WTC11 (cell line): ENCODE results near the gene MED8. TPM values are rescaled to one million over a fixed set of nuclear protein-coding genes. Genes with fewer than 3 reads are reported as not detected.

ENCODE experiments used
- ATAC-seq: fragments of 200-7000 bp; cut with Tn5 transposase; 2 replicates; pipeline ENCODE4 v1.10.0; 2021; ENCODE audit warnings: mild to moderate bottlenecking, moderate library complexity
- CTCF ChIA-PET: fragments of 300-600 bp; sonication (Branson Sonifier 250); formaldehyde crosslinking; loops from one replicate; lab custom pipeline; 2021; ENCODE audit warnings: antibody characterized with exemption; lab: Charles Lee
- POLR2A ChIA-PET: fragments of 350-600 bp; sonication (Branson Sonifier 250); formaldehyde crosslinking; loops from one replicate; lab custom pipeline; 2021; ENCODE audit warnings: antibody characterized with exemption; lab: Charles Lee
- DNase-seq: peaks from one replicate; pipeline ENCODE4 v3.0.0; 2021; ENCODE audit warnings: low spot score
- H3K27ac Mint-ChIP-seq: 2 replicates; pipeline ENCODE4 v1.8.0; 2021; ENCODE audit warnings: mixed read lengths
- H3K27me3 Mint-ChIP-seq: 2 replicates; pipeline ENCODE4 v1.8.0; 2021; ENCODE audit warnings: low read depth, mild to moderate bottlenecking, moderate library complexity, mixed read lengths
- H3K36me3 Mint-ChIP-seq: 2 replicates; pipeline ENCODE4 v1.8.0; 2021; ENCODE audit warnings: mixed read lengths
- H3K4me1 Mint-ChIP-seq: 2 replicates; pipeline ENCODE4 v1.8.0; 2022; ENCODE audit warnings: mixed read lengths
- H3K4me3 Mint-ChIP-seq: 2 replicates; pipeline ENCODE4 v1.8.0; 2021; ENCODE audit warnings: mild to moderate bottlenecking, moderate library complexity, mixed read lengths
- H3K9me3 Mint-ChIP-seq: 2 replicates; pipeline ENCODE4 v1.8.0; 2021; ENCODE audit warnings: mixed read lengths
- AR ChIP-seq: fragments of 250-450 bp; sonication (Bioruptor Pico); IDR thresholded peaks from 2 replicates; pipeline ENCODE4 v1.9.0; 2021; ENCODE audit warnings: mild to moderate bottlenecking
- CDX4 ChIP-seq: fragments of 250-450 bp; sonication (Bioruptor Pico); IDR thresholded peaks from 2 replicates; pipeline ENCODE4 v1.9.0; 2021; ENCODE audit warnings: moderate library complexity, mild to moderate bottlenecking, inconsistent platforms, borderline replicate concordance
- ERG ChIP-seq: fragments of 250-450 bp; sonication (Bioruptor Pico); IDR thresholded peaks from 2 replicates; pipeline ENCODE4 v1.8.0; 2021; ENCODE audit warnings: mild to moderate bottlenecking
- FOXP1 ChIP-seq: sonication (generic); formaldehyde crosslinking; IDR thresholded peaks from 2 replicates; pipeline ENCODE4 v1.8.0; 2022; ENCODE audit warnings: missing genetic modification reagents, mild to moderate bottlenecking, moderate library complexity, borderline replicate concordance
- GTF2I ChIP-seq: fragments of 250-450 bp; sonication (Bioruptor Pico); conservative IDR thresholded peaks from 2 replicates; pipeline ENCODE4 v1.4.0; 2021; ENCODE audit warnings: mild to moderate bottlenecking
- HMGA2 ChIP-seq: fragments of 250-450 bp; sonication (Bioruptor Pico); IDR thresholded peaks from 2 replicates; pipeline ENCODE4 v1.4.0; 2021; ENCODE audit warnings: mild to moderate bottlenecking, moderate library complexity
- MLX ChIP-seq: sonication (generic); formaldehyde crosslinking; IDR thresholded peaks from 2 replicates; pipeline ENCODE4 v1.8.1; 2023; ENCODE audit warnings: mild to moderate bottlenecking, missing genetic modification reagents, moderate library complexity
- MXD4 ChIP-seq: fragments of 250-450 bp; sonication (Bioruptor Pico); IDR thresholded peaks from 2 replicates; pipeline ENCODE4 v1.8.0; 2021; ENCODE audit warnings: mild to moderate bottlenecking, moderate library complexity, borderline replicate concordance
- NFE2L1 ChIP-seq: sonication (generic); formaldehyde crosslinking; IDR thresholded peaks from 2 replicates; pipeline ENCODE4 v1.8.1; 2023; ENCODE audit warnings: missing genetic modification reagents
- PRRX2 ChIP-seq: fragments of 250-450 bp; sonication (Bioruptor Pico); IDR thresholded peaks from 2 replicates; pipeline ENCODE4 v1.8.0; 2021; ENCODE audit warnings: mild to moderate bottlenecking
- SMAD3 ChIP-seq: sonication (generic); formaldehyde crosslinking; IDR thresholded peaks from 2 replicates; pipeline ENCODE4 v1.8.0; 2022; ENCODE audit warnings: missing genetic modification reagents, mild to moderate bottlenecking, borderline replicate concordance
- SP1 ChIP-seq: sonication (generic); formaldehyde crosslinking; conservative IDR thresholded peaks from 2 replicates; pipeline ENCODE4 v1.8.1; 2022; ENCODE audit warnings: missing genetic modification reagents
- TEAD1 ChIP-seq: sonication (generic); formaldehyde crosslinking; IDR thresholded peaks from 2 replicates; pipeline ENCODE4 v1.8.0; 2022; ENCODE audit warnings: mild to moderate bottlenecking, missing genetic modification reagents
- TEAD4 ChIP-seq: sonication (generic); formaldehyde crosslinking; IDR thresholded peaks from 2 replicates; pipeline ENCODE4 v1.8.0; 2022; ENCODE audit warnings: mild to moderate bottlenecking, missing genetic modification reagents
- USF1 ChIP-seq: sonication (generic); formaldehyde crosslinking; IDR thresholded peaks from 2 replicates; pipeline ENCODE4 v1.8.0; 2022; ENCODE audit warnings: mild to moderate bottlenecking, missing genetic modification reagents
- USF2 ChIP-seq: sonication (generic); formaldehyde crosslinking; IDR thresholded peaks from 2 replicates; pipeline ENCODE4 v1.8.1; 2023; ENCODE audit warnings: mild to moderate bottlenecking, missing genetic modification reagents, moderate library complexity
- ZNF423 ChIP-seq: fragments of 250-450 bp; sonication (Bioruptor Pico); IDR thresholded peaks from 2 replicates; pipeline ENCODE4 v2.1.2; 2022; ENCODE audit warnings: mild to moderate bottlenecking, moderate library complexity
- ZSCAN18 ChIP-seq: fragments of 250-450 bp; sonication (Bioruptor Pico); IDR thresholded peaks from 2 replicates; pipeline ENCODE4 v2.1.2; 2022; ENCODE audit warnings: mild to moderate bottlenecking, moderate library complexity
- total RNA-seq: library from RNA; stranded (reverse); gene quantifications from 3 replicates; pipeline ENCODE4 v1.2.3, GENCODE V29; 2021

The MED8 gene
- total RNA-seq, 1 experiment from 2014 or later = 17.7 TPM

- TF ChIP-seq AR (no peak), SMAD3 (CRISPR knock-in tag) (no peak), CDX4 (CRISPR knock-in tag) (no peak)
Observed at GRCh38 chr1:43340559-43340958, 49.0 kb downstream of the MED8 start (continued).

GRCh38 chr1:43339584-43340232 is 49.9 kb downstream of the MED8 start:
- ChIA-PET POLR2A (interaction anchor here (1.1 kb wide), 1 partner anchor 19 kb away, joined by 3 read pairs; the partner anchor contains the start of gene CDC20), CTCF (interaction anchor here (0.8 kb wide), 1 partner anchor 51 kb away, joined by 3 read pairs; no protein-coding TSS in a partner anchor)
- Mint-ChIP-seq H3K27ac (no peak overlapping the region), H3K36me3 (no peaks in the 10 kb centered on the region), H3K9me3 (no peaks in the 10 kb centered on the region), H3K4me1 (peaks cover 4% of the 10 kb centered on the region; the same call in 1 of the 2 replicates), H3K27me3 (peaks cover 13% of the 10 kb centered on the region), H3K4me3 (no peak overlapping the region)
- ATAC-seq = no peak
- DNase-seq = no peak
- TF ChIP-seq AR = no peak
- TF ChIP-seq ZNF423 = no peak
- no peak for TF ChIP-seq PRRX2 (CRISPR knock-in tag)
- no peak for TF ChIP-seq CDX4 (CRISPR knock-in tag)
- no peak for TF ChIP-seq GTF2I (CRISPR knock-in tag)
- TF ChIP-seq HMGA2 (CRISPR knock-in tag) = no peak
- TF ChIP-seq NFE2L1 (CRISPR knock-in tag) = no peak
- TF ChIP-seq USF1 (CRISPR knock-in tag) = no peak
- TF ChIP-seq FOXP1 (CRISPR knock-in tag) = no peak
- no peak for TF ChIP-seq MXD4 (CRISPR knock-in tag)
- TF ChIP-seq USF2 (CRISPR knock-in tag) = no peak
- no peak for TF ChIP-seq TEAD1 (CRISPR knock-in tag)
- TF ChIP-seq ERG (CRISPR knock-in tag) = no peak
- TF ChIP-seq MLX = no peak
- no peak for TF ChIP-seq TEAD4 (CRISPR knock-in tag)
- no peak for TF ChIP-seq ZSCAN18 (CRISPR knock-in tag)
- no peak for TF ChIP-seq SP1
